Calu3 (cell line): ENCODE measurements around the gene DZIP1. TPM values are rescaled to one million over a fixed set of nuclear protein-coding genes. Genes with fewer than 3 reads are reported as not detected.
A peak's percentile ranks its signal among the peaks of the same experiment; 100 is the strongest.
"Not testable (repeated sequence)": the region's sequence is repeated elsewhere in the genome, so short reads cannot be mapped to it uniquely, and the experiment has no call there.

Experiments used
- BruUV-seq: library from RNA; stranded (reverse); fragments of 400-500 nt; replicated peaks from 2 replicates; lab custom pipeline; 2021; lab: Mats Ljungman, UMichigan
- CTCF ChIA-PET: fragments of 300-600 bp; sonication (Branson Sonifier 250); formaldehyde crosslinking; loops from one replicate; lab custom pipeline; 2022; ENCODE audit warnings: antibody characterized with exemption; lab: Charles Lee
- DNase-seq: peaks from one replicate; pipeline ENCODE4 v3.0.0; 2022
- H3K27ac Mint-ChIP-seq: one replicate; pipeline ENCODE4 v1.8.0; 2022; ENCODE audit warnings: mixed read lengths; ENCODE audit not compliant: unreplicated experiment
- H3K27me3 Mint-ChIP-seq: one replicate; pipeline ENCODE4 v1.8.0; 2022; ENCODE audit warnings: mixed read lengths; ENCODE audit not compliant: unreplicated experiment
- H3K36me3 Mint-ChIP-seq: one replicate; pipeline ENCODE4 v1.8.0; 2022; ENCODE audit warnings: mild to moderate bottlenecking, moderate library complexity, mixed read lengths; ENCODE audit not compliant: insufficient read depth, unreplicated experiment
- H3K4me1 Mint-ChIP-seq: one replicate; pipeline ENCODE4 v1.8.0; 2022; ENCODE audit warnings: mild to moderate bottlenecking, low read depth, mixed read lengths; ENCODE audit not compliant: unreplicated experiment
- H3K4me3 Mint-ChIP-seq: one replicate; pipeline ENCODE4 v1.8.0; 2022; ENCODE audit warnings: mild to moderate bottlenecking, low read depth, moderate library complexity, mixed read lengths; ENCODE audit not compliant: unreplicated experiment
- H3K9me3 Mint-ChIP-seq: one replicate; pipeline ENCODE4 v1.8.0; 2022; ENCODE audit warnings: low read depth, mixed read lengths; ENCODE audit not compliant: unreplicated experiment
- CTCF ChIP-seq: fragments of 200-600 bp; IDR thresholded peaks from one replicate; pipeline ENCODE4 v1.8.0; 2022; ENCODE audit warnings: antibody characterized with exemption; ENCODE audit not compliant: unreplicated experiment
- intact Hi-C: fragments of 100-400 bp; cut with micrococcal nuclease; formaldehyde crosslinking; loops from one replicate; pipeline ENCODE4 v1.10.0; 2022; ENCODE audit not compliant: unreplicated experiment
- total RNA-seq: library from RNA; stranded (reverse); gene quantifications from 2 replicates; pipeline ENCODE4 v1.2.3, GENCODE V29; 2022

Gene DZIP1
- total RNA-seq, 1 experiment from 2014 or later, result 10.2 TPM

- Mint-ChIP-seq H3K4me1 (no peaks in the 10 kb centered on the region), H3K9me3 (no peaks in the 10 kb centered on the region), H3K27me3 (no peaks in the 10 kb centered on the region), H3K36me3 (peaks cover 26% of the 10 kb centered on the region), H3K27ac (peak overlapping the region; percentile 85), H3K4me3 (peak overlapping the region; percentile 92)
- TSS peak; percentile 71 for BruUV-seq
- intact Hi-C loops, result loop anchor here (5.0 kb wide), 1 partner anchor 156 kb away; no protein-coding TSS in a partner anchor
- CTCF ChIA-PET, result no interaction called here
- DNase-seq, result peak; percentile 6
- no peak for TF ChIP-seq CTCF
Observed at GRCh38 chr13:95676105-95676761, 31.7 kb upstream of the DZIP1 start.

GRCh38 chr13:95671597-95671996, 27.1 kb upstream of the DZIP1 start:
- BruUV-seq, result no TSS peak

GRCh38 chr13:95667235-95667634, 22.7 kb upstream of the DZIP1 start:
- BruUV-seq, H3K4me1 Mint-ChIP-seq, H3K36me3 Mint-ChIP-seq, H3K4me3 Mint-ChIP-seq, CTCF ChIA-PET, H3K27ac Mint-ChIP-seq, H3K27me3 Mint-ChIP-seq, DNase-seq, intact Hi-C loops: not testable (repeated sequence)
- H3K9me3 Mint-ChIP-seq, result peaks cover 12% of the 10 kb centered on the region

More at GRCh38 chr13:95671597-95671996, 27.1 kb upstream of the DZIP1 start:
- Mint-ChIP-seq H3K4me3 (no peak overlapping the region), H3K4me1 (no peaks in the 10 kb centered on the region), H3K9me3 (peaks cover 10% of the 10 kb centered on the region), H3K27me3 (no peaks in the 10 kb centered on the region), H3K27ac (no peak overlapping the region), H3K36me3 (peaks cover 18% of the 10 kb centered on the region)
- TF ChIP-seq CTCF, result no peak
- no peak for DNase-seq
- intact Hi-C loops, result no loop called here
- CTCF ChIA-PET, result no interaction called here

GRCh38 chr13:95660981-95661581, 16.6 kb upstream of the DZIP1 start:
- Mint-ChIP-seq H3K9me3 (peaks cover 2% of the 10 kb centered on the region), H3K27ac (no peak overlapping the region), H3K36me3 (no peaks in the 10 kb centered on the region), H3K4me1 (no peaks in the 10 kb centered on the region), H3K4me3 (no peak overlapping the region), H3K27me3 (no peaks in the 10 kb centered on the region)
- no TSS peak for BruUV-seq
- CTCF ChIA-PET, result interaction anchor here (0.6 to 1.0 kb wide), 3 partner anchors 18 to 41 kb away, joined by 3 to 6 read pairs (median 4); no protein-coding TSS in a partner anchor
- TF ChIP-seq CTCF, result no peak
- DNase-seq, result peak; percentile 8
- intact Hi-C loops, result loop anchor here (5.0 kb wide), 1 partner anchor 39 kb away; no protein-coding TSS in a partner anchor

- H3K27me3 Mint-ChIP-seq, result no peaks in the 10 kb centered on the region
- no peak for DNase-seq
- H3K27ac Mint-ChIP-seq, result no peak overlapping the region
- TF ChIP-seq CTCF, result no peak
- intact Hi-C loops, result no loop called here
- no peaks in the 10 kb centered on the region for H3K36me3 Mint-ChIP-seq
- H3K4me1 Mint-ChIP-seq, result no peaks in the 10 kb centered on the region
- CTCF ChIA-PET, result no interaction called here
- no TSS peak for BruUV-seq
- no peak overlapping the region for H3K4me3 Mint-ChIP-seq
- no peaks in the 10 kb centered on the region for H3K9me3 Mint-ChIP-seq
Observed at GRCh38 chr13:95659500-95659899, 15.0 kb upstream of the DZIP1 start.
